ENCODE data around the gene DDX17.
A peak's percentile ranks its signal among the peaks of the same experiment; 100 is the strongest.

GRCh38 chr22:38513063-38513462 is 7.0 kb upstream of the DDX17 start:
- peak; percentile 74 for TF ChIP-seq CTCF (conservative IDR thresholded peaks at IDR 0.05; ENCODE audit: low read length)
- no peak for TF ChIP-seq EZH2phosphoT487 (IDR thresholded peaks at IDR 0.05; ENCODE audit: borderline replicate concordance, low read depth, low read length)
